Left hindlimb (tissue), 1 donor: ENCODE results near the gene AMZ1.
"Not testable (repeated sequence)": the region's sequence is repeated elsewhere in the genome, so short reads cannot be mapped to it uniquely, and the experiment has no call there.

Experiments
- DNase-seq: peaks from one replicate; pipeline ENCODE4 v3.0.0-alpha.2; 2018

The AMZ1 gene

DNA sequence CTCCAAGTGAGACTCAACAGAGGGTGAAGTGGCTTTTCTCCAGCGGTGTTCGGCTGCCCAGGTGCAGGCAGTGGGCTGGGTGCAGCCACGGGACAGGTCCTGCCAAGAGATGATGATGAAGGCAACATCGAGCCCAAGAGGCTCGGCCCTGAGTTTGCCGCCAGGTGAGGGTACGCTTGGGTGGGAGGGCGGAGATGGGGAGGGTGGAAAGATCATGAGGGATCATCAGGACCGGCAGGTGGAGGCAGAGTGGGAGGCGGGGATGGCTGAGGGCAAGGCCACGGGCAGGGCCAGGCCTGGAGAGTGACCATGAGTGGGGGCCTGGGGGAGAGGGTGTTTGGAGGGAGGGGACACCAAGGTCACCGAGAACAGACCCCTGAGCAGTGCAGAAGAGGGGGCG, 17.8 kb upstream of the AMZ1 start:
- no peak for DNase-seq

GRCh38 chr7:2670720-2671391, 17.1 kb upstream of the AMZ1 start:
- no peak for DNase-seq

- DNase-seq, result not testable (repeated sequence)
Measured at GRCh38 chr7:2673214-2673613, 14.8 kb upstream of the AMZ1 start.

GRCh38 chr7:2673934-2674333, 14.1 kb upstream of the AMZ1 start:
- no peak for DNase-seq

GRCh38 chr7:2675256-2675764, 12.7 kb upstream of the AMZ1 start:
- no peak for DNase-seq

DNA sequence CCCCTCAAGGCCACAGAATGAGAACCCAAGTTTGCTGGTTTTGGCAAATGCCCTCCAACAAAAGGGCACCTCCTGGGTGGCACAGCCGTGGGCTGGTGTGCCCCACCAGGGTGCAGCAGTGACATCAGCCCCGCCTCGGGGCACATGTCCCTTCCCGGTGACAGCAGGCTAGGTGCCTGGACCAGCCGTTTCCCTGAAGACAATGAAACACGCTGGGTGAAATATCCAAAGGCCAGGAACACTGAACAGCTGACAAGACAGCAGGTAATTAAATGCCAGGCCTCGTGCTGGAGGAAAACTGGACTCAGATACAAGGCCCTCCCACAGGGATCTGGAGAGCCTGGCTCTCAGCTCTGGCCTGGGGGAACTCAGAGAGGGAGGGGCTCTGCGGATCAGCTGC, 11.4 kb upstream of the AMZ1 start:
- DNase-seq, result not testable (repeated sequence)

- DNase-seq, result not testable (repeated sequence)
Measured at GRCh38 chr7:2678454-2678853, 9.5 kb upstream of the AMZ1 start.

- peak; percentile 23 for DNase-seq
Measured at GRCh38 chr7:2679135-2680127, 8.6 kb upstream of the AMZ1 start.

DNA sequence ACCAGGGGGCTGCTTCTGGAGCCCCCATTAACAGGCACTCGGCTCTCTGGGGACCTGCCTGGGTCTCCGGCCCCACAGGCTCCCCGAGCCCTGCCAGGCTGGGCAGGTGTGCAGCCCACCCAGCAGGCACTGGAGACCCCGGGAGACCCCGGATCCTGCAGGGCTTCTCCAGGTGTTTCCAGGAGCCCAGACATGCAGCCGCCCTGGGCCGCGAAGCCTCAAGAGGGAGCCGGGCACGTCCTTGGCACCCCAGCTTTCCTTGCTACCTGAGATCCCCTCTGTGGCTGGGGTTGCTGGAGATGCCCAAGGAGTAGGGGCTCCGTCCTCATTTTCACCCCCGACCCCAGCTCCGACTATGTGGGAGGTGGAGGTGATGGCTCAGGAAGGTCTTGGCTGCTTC, 7.7 kb upstream of the AMZ1 start:
- peak; percentile 16 for DNase-seq

- DNase-seq, result peak; percentile 68
Measured at GRCh38 chr7:2680792-2681490, 7.1 kb upstream of the AMZ1 start.

GRCh38 chr7:2681929-2682799, 5.8 kb upstream of the AMZ1 start:
- DNase-seq, result peak; percentile 32

GRCh38 chr7:2684501-2684900, 3.5 kb upstream of the AMZ1 start:
- DNase-seq, result no peak

DNA sequence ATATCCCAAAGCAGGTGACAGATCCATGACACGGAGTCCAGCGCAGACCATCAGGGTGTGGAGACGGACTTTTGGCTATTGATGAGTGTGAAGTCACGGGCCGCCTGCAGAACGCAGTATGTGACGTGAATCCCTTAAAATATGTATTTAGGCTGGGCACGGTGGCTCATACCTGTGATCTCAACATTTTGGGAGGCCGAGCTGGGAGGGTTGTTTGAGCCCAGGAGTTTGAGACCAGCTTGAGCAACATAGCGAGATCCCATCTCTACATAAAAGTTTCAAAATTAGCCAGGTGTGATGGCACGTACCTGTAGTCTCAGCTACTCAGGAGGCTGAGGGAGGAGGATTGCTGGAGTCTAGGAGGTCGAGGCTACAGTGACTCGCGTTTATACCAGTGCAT, 1.9 kb upstream of the AMZ1 start:
- DNase-seq, result no peak

- DNase-seq, result no peak
Measured at GRCh38 chr7:2687338-2687869, 598 bp upstream of the AMZ1 start.

DNA sequence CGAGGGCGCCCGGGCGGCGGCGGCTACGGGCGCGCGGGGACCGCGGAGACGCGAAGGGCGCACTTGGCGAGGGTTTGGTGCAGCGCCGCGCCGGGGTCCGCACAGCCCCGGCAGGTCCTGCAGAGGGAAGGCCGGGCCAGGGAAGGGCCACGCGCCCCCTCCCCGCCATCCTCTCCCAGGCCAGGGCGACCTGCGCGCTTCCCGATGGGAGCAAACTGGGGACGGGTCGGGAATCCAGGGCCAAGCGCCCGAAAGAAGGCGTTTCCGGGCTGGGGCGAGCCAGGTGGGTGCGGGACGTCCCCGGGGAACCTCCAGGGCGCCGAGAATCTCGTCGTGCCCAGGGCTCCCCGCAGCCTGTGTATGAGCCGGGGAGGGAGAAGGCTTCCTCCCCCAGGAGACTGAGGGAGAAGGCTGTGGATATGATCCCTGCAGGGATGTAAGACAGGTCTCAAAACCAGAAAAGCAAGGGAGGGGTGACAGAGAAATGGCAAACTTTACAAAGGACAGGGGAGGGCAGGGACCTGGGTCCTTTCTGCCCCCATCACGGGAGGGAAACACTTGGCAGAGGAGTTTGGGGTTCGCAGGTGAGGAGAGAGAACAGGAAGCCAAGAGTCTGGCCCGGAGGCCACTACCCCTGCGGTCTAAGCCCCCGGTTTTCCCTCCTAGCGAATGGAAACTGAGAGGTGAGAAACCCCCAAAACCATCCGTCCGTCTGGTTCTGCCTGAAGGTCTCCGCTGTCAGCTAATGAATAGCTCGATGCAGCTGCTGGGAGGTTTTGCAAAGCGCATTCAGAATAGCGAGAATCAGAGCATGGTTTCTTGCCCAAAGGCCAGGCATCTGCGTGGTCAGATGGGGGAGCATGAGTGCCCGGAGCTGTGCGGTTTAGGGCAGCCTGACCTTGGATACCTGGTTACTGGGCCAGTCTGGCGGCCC, 674 bp downstream of the AMZ1 start:
- no peak for DNase-seq

- DNase-seq, result no peak
Measured at GRCh38 chr7:2689343-2689847, 1.4 kb downstream of the AMZ1 start.

- DNase-seq, result no peak
Measured at GRCh38 chr7:2689951-2690705, 2.1 kb downstream of the AMZ1 start.

DNA sequence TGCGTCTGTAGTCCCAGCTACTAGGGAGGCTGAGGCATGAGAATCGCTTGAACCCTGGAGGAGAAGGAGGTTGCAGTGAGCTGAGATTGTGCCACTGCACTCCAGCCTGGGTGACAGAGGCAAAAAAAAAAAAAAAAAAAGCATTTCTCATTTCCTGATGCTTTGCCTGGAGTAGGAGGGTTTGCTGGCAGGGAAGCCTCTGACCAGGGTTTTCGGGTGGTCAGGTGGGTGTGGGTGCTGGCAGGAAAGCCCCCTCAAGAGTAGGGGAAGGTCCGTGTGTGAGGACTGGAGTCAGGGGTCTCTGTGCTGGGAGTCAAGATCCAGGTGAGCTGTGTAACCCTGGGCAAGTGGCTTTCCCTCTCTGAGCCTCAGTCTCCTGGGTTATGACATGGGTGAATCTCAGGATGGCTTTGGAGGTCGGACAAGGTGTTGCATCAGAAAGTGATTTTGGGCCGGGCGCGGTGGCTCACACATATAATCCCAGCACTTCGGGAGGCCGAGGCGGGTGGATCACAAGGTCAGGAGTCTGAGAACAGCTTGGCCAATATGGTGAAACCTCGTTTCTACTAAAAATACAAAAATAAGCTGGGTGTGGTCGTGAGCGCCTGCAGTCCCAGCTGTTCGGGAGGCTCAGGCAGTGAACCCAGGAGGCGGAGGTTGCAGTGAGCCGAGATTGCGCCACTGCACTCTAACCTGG, 3.2 kb downstream of the AMZ1 start:
- DNase-seq, result no peak

GRCh38 chr7:2691932-2692439, 4.0 kb downstream of the AMZ1 start:
- DNase-seq, result not testable (repeated sequence)
